Heart left ventricle (tissue), 16 donors: ENCODE results near the gene CUX1. TPM values are rescaled to one million over a fixed set of nuclear protein-coding genes. Genes with fewer than 3 reads are reported as not detected.

Experiments
- ATAC-seq, 4 donors: fragments of 200-7000 bp; cut with Tn5 transposase; one replicate each; pipeline ENCODE4 v1.9.1; 2020 to 2022; ENCODE audit warnings: moderate library complexity in 4 of 4, mild to moderate bottlenecking in 3 of 4, moderate number of reproducible peaks in 1 of 4
- DNase-seq, 5 donors: peaks; one replicate each; pipeline ENCODE4 v3.0.0-alpha.2; 2020
- H3K27ac ChIP-seq, 12 donors: fragments of 200-600 bp; sonication (generic) in 4 of 12; one replicate each; pipeline versions ENCODE4 v1.5.0 to v1.8.0; 2016 to 2022; ENCODE audit warnings: mild to moderate bottlenecking in 2 of 12
- H3K27me3 ChIP-seq, 9 donors: fragments of 200-600 bp; sonication (generic) in 2 of 9; one replicate each; pipeline versions ENCODE4 v1.5.1 to v1.8.0; 2016 to 2022; ENCODE audit warnings: mild to moderate bottlenecking in 3 of 9
- H3K36me3 ChIP-seq, 9 donors: fragments of 200-600 bp; sonication (generic) in 2 of 9; one replicate each; pipeline versions ENCODE4 v1.5.0 to v1.8.0; 2018 to 2022; ENCODE audit warnings: mild to moderate bottlenecking in 2 of 9
- H3K4me1 ChIP-seq, 12 donors: fragments of 200-600 bp; sonication (generic) in 4 of 12; one replicate each; pipeline versions ENCODE4 v1.5.0 to v1.8.0; 2016 to 2022; ENCODE audit warnings: mild to moderate bottlenecking in 3 of 12
- H3K4me3 ChIP-seq, 12 donors: fragments of 200-600 bp; sonication (generic) in 4 of 12; one replicate each; pipeline versions ENCODE4 v1.5.0 to v1.8.0; 2017 to 2022; ENCODE audit warnings: mild to moderate bottlenecking in 9 of 12, moderate library complexity in 4 of 12
- H3K9me3 ChIP-seq, 12 donors: fragments of 200-600 bp; sonication (generic) in 4 of 12; one replicate each; pipeline versions ENCODE4 v1.5.0 to v1.8.0; 2016 to 2022; ENCODE audit warnings: mild to moderate bottlenecking in 1 of 12
- CTCF ChIP-seq, 12 donors: fragments of 200-600 bp; sonication (generic) in 4 of 12; IDR thresholded peaks; one replicate each; pipeline versions ENCODE4 v1.5.0 to v1.8.0; 2018 to 2022; ENCODE audit warnings: antibody characterized with exemption in 12 of 12, mild to moderate bottlenecking in 5 of 12
- POLR2A ChIP-seq, 2 donors: fragments of 450-650 bp; IDR thresholded peaks; one replicate each; pipeline ENCODE4 v1.6.1; 2017; ENCODE audit warnings: antibody characterized with exemption in 2 of 2, mild to moderate bottlenecking in 2 of 2, moderate library complexity in 2 of 2
- WGBS, 4 donors: extraction: QIAGEN DNeasy Blood & Tissue Kit in 2 of 4; methylation state at CpG; one replicate each; pipeline versions ENCODE4 v1.1.5 to v1.1.7; 2013 to 2018; 5-methylcytosine and 5-hydroxymethylcytosine counted together
- intact Hi-C, 10 donors: fragments of 100-400 bp; cut with DNase I; formaldehyde crosslinking; loops; one replicate each; pipeline versions ENCODE4 v1.11.1 to v1.14.2; 2022
- polyA plus RNA-seq, 2 donors: library from polyadenylated mRNA; stranded (reverse); fragments of 200-250 nt; gene quantifications; one replicate each; pipeline ENCODE4 v1.2.3, GENCODE V29; 2013
- total RNA-seq, 9 donors: library from RNA; depleted of rRNA in 2 of 9; stranded (reverse); fragments of >200 nt in 2 of 9; fragmentation: NEBNext Ultra II Directional in 3 of 9; extraction: Animal tissue kit (Norgen Biotek cat#: 25700) in 3 of 9; gene quantifications; one replicate each; pipeline versions ENCODE4 v1.1.0 to v1.2.4, GENCODE V29; 2016 to 2023
- donor health status: ischemic (EF 13 %, LVEDD 7.1; RV severe dilation, severe dysfunction).
- donor health status: healthy with polysubstance abuse.
- donor health status: DM: no; HTN: yes; CAD: no.
- donor health status: DM: no; HTN: no; CAD: no.
- donor health status: ischemic (EF 25% LVEDD 6.9; RV normal size, moderate dysfunction).
- donor health status: ischemic (EF 25% LVEDD 5.7; RV mildly dilated, moderate dysfunction).
- donor health status: healthy.
- donor health status: DM: yes; HTN: yes; CAD: no.
- donor health status: ischemic (EF 35%, LVEDD 5.7; RV mildly dilated, moderate dysfunction).
- donor health status: nonischemic (EF 11% LVEDD 7.7; RV severe dilation, severe dysfunction).
- donor health status: DM: yes; HTN: yes; CAD: no.
- donor health status: PGD.
- donor health status: ischemic (EF 29% LVEDD 5.4; RV normal size, mild dysfunction).
- donor health status: nonischemic (EF 23%, LVEDD 6.1; RV moderate dilation, normal function).

CUX1 gene
- total and polyA plus RNA-seq, 11 donors = 51.9 to 173 (median 122) TPM

- H3K27ac ChIP-seq = no peak overlapping the region
Measured at GRCh38 chr7:101906291-101907240, 89.1 kb downstream of the CUX1 start.

GRCh38 chr7:101910991-101911799 lies 93.8 kb downstream of the CUX1 start:
- TF ChIP-seq POLR2A (IDR thresholded peaks at IDR 0.05) = no peak
- Histone ChIP-seq H3K27ac (peak overlapping the region in 11 of 12 donors; percentile 33 to 87 (median 70)), H3K4me1 (peaks cover 0 to 47% (median 29%) of the 10 kb centered on the region in 12 donors), H3K27me3 (no peaks in the 10 kb centered on the region), H3K4me3 (no peak overlapping the region), H3K9me3 (no peaks in the 10 kb centered on the region), H3K36me3 (peaks cover 0 to 6% (median 3%) of the 10 kb centered on the region in 9 donors)
- DNase-seq = peak in 2 of 5 donors; percentile 73 to 77
- intact Hi-C loops = loop anchor here in 1 of 10 donors (5.0 kb wide), 1 partner anchor 54 kb away; no protein-coding TSS in a partner anchor
- ATAC-seq = peak in 3 of 4 donors; percentile 39 to 65 (median 50)
- WGBS, 4 donors = 83 to 93% (median 90%) methylated on average over 14 to 17 of the region's 17 CpGs

More at GRCh38 chr7:101906291-101907240, 89.1 kb downstream of the CUX1 start:
- Histone ChIP-seq H3K36me3 (no peaks in the 10 kb centered on the region), H3K9me3 (no peaks in the 10 kb centered on the region), H3K4me1 (peaks cover 0 to 27% (median 10%) of the 10 kb centered on the region in 12 donors), H3K27me3 (no peaks in the 10 kb centered on the region), H3K4me3 (no peak overlapping the region)
- intact Hi-C loops = no loop called here
- ATAC-seq = no peak
- TF ChIP-seq CTCF (IDR thresholded peaks at IDR 0.05) (no peak), POLR2A (IDR thresholded peaks at IDR 0.05) (no peak)
- 90 to 95% (median 93%) methylated on average over 16 to 18 of the region's 18 CpGs for WGBS, 4 donors
- DNase-seq = no peak

DNA sequence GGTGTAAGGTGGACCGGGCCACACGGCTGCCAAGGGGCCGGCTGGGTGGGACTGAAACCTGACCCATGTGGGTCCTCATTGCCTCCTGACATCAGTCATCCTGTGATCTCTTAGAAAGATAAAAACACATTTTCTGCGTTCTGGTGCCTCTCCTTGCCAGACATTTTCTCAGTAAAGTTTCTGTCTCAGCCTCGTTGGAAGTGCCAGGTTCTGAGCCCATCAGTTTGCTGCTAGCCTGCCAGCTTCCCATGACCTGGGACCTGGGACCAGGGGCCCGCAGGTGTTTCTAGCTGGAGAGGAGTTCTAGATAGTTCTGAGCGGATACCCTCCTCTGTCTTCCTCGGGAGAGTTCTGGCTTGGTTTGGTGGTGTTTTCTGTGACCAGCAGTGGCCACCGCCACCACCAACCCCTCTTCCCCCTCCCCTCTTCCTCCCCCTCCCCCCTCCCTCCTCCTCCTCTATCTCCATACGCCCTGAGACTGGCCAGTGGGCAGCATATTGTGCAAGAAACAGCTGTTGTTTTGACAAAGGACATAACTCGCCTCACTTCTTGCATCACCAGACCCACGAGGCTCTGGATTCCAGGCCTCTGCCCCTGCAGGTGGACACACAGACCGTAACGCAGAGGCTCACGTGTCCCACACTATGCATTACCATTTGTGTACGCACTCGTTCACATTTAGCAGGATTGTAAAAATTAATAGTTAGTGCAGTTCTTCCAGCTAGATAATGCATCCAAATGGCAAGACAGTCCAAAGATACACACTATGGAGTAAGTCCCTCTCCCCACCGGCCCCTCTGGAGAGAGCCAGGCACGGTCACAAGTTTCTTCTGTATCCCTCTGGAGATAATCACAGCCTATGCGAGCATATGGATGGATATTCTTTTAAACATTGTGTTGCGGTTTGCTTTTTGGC lies 94.6 kb downstream of the CUX1 start:
- H3K4me3 ChIP-seq = no peak overlapping the region
- TF ChIP-seq CTCF (IDR thresholded peaks at IDR 0.05) (no peak), POLR2A (IDR thresholded peaks at IDR 0.05) (no peak)
- no peaks in the 10 kb centered on the region for H3K27me3 ChIP-seq
- H3K9me3 ChIP-seq = no peaks in the 10 kb centered on the region
- H3K27ac ChIP-seq = peak overlapping the region; percentile 51 to 87 (median 70)
- peak in 2 of 5 donors; percentile 75 to 79 for DNase-seq
- peaks cover 0 to 14% (median 11%) of the 10 kb centered on the region in 9 donors for H3K36me3 ChIP-seq
- peak; percentile 29 to 77 (median 56) for ATAC-seq
- 66 to 70% (median 68%) methylated on average over 21 of the region's 21 CpGs for WGBS, 4 donors
- H3K4me1 ChIP-seq = peaks cover 0 to 47% (median 29%) of the 10 kb centered on the region in 12 donors
- intact Hi-C loops = loop anchor here in 1 of 10 donors (5.0 kb wide), 1 partner anchor 55 kb away; no protein-coding TSS in a partner anchor

- no peak overlapping the region for H3K4me3 ChIP-seq
- no peaks in the 10 kb centered on the region for H3K27me3 ChIP-seq
- H3K4me1 ChIP-seq = peaks cover 0 to 47% (median 29%) of the 10 kb centered on the region in 12 donors
- peak in 1 of 4 donors; percentile 20 for ATAC-seq
- WGBS, 4 donors = 71 to 81% (median 73%) methylated on average over 12 of the region's 12 CpGs
- H3K36me3 ChIP-seq = peaks cover 0 to 20% (median 16%) of the 10 kb centered on the region in 9 donors
- H3K9me3 ChIP-seq = no peaks in the 10 kb centered on the region
- no peak for DNase-seq
- intact Hi-C loops = loop anchor here in 1 of 10 donors (5.0 kb wide), 1 partner anchor 55 kb away; no protein-coding TSS in a partner anchor
- TF ChIP-seq CTCF (IDR thresholded peaks at IDR 0.05) (no peak), POLR2A (IDR thresholded peaks at IDR 0.05) (no peak)
- H3K27ac ChIP-seq = peak overlapping the region in 11 of 12 donors; percentile 36 to 87 (median 70)
Measured at GRCh38 chr7:101912716-101913110, 95.3 kb downstream of the CUX1 start.
